NCI-H1930 (cell line): ENCODE results near the gene ACOT7.
"Not testable (repeated sequence)": the region's sequence is repeated elsewhere in the genome, so short reads cannot be mapped to it uniquely, and the experiment has no call there.

Experiments
- DNase-seq, 2 experiments: peaks; one replicate each; lab custom pipeline; 2025; lab: John Stamatoyannopoulos, UW

The ACOT7 gene

GRCh38 chr1:6393400-6394187 is at the start of gene ACOT7:
TSS of gene ACOT7 (minus strand) at chr1:6393767. CDS start at chr1:6393399, 368 bp downstream.
- DNase-seq, result peak; percentile 87 to 88

- DNase-seq, result no peak
Measured at GRCh38 chr1:6441586-6441985, 48.0 kb upstream of the ACOT7 start.

- peak; percentile 35 to 49 for DNase-seq
Measured at GRCh38 chr1:6440198-6441126, 46.9 kb upstream of the ACOT7 start.

- DNase-seq, result peak; percentile 38 to 56
Measured at GRCh38 chr1:6438047-6438525, 44.5 kb upstream of the ACOT7 start.

GRCh38 chr1:6437012-6437700 is 43.6 kb upstream of the ACOT7 start:
- not testable (repeated sequence) for DNase-seq

GRCh38 chr1:6436277-6436676 is 42.7 kb upstream of the ACOT7 start:
- not testable (repeated sequence) for DNase-seq

- no peak for DNase-seq
Measured at GRCh38 chr1:6435547-6435946, 42.0 kb upstream of the ACOT7 start.

GRCh38 chr1:6435129-6435528 is 41.6 kb upstream of the ACOT7 start:
- DNase-seq, result no peak

GRCh38 chr1:6434186-6434585 is 40.6 kb upstream of the ACOT7 start:
- no peak for DNase-seq

GRCh38 chr1:6431645-6432579 is 38.3 kb upstream of the ACOT7 start:
- DNase-seq, result not testable (repeated sequence)

- DNase-seq, result not testable (repeated sequence)
Measured at GRCh38 chr1:6429660-6430411, 36.3 kb upstream of the ACOT7 start.

- not testable (repeated sequence) for DNase-seq
Measured at GRCh38 chr1:6428453-6428852, 34.9 kb upstream of the ACOT7 start.

- no peak for DNase-seq
Measured at GRCh38 chr1:6427441-6428390, 34.1 kb upstream of the ACOT7 start.

- no peak for DNase-seq
Measured at GRCh38 chr1:6426972-6427350, 33.4 kb upstream of the ACOT7 start.

- no peak for DNase-seq
Measured at GRCh38 chr1:6426277-6426971, 32.9 kb upstream of the ACOT7 start.

GRCh38 chr1:6425658-6426057 is 32.1 kb upstream of the ACOT7 start:
- DNase-seq, result no peak

- no peak for DNase-seq
Measured at GRCh38 chr1:6424619-6425593, 31.3 kb upstream of the ACOT7 start, which contains the start of gene ESPN. TSS of gene ESPN (plus strand) at chr1:6424776. CDS start at chr1:6424956, 180 bp downstream.
